ENCODE results near the gene SH3BP1.

DNA sequence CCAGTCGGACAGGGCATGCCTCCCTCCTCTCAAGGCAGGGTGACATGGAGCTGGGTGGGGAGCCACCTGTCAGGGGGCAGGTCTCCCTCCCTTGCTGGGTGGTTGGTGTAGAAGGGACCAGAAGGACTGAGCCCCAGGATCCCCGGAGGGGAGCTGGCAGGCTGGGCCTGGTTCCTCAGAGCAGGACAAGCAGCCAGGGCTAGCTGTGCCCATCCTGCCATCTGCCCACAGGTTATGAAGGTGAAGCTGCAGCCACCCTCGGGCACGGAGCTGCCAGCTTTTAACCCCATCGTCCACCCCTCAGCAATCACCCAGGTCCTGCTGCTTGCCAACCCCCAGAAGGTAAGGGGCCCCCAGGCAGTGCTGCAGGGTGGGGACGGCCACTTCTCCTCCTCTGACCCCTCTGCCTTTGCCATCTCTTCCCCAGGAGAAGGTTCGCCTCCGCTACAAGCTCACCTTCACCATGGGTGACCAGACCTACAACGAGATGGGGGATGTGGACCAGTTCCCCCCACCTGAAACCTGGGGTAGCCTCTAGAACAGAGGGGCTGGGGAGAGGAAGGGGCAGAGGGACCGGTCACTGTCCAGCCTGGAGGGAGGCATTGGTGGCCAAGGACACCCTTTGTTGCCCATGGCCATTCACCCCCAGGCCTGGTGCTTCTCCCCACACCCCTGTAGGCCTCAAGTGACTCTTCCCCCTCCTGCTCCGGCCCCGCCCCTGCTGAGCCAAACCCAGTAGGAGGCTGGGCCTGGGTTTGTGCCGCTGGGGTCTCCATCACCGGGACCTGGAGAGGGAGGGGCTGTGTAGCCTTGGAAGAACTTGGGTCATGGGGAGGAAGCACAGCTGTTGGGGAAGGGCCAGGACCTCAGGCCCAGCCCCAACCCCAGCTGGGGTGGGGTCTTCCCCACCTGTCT, 7.0 kb upstream of the SH3BP1 start:
- no peak for TF ChIP-seq EZH2 (IDR thresholded peaks at IDR 0.05; ENCODE audit: low read depth)
- TF ChIP-seq, protein P1, sequence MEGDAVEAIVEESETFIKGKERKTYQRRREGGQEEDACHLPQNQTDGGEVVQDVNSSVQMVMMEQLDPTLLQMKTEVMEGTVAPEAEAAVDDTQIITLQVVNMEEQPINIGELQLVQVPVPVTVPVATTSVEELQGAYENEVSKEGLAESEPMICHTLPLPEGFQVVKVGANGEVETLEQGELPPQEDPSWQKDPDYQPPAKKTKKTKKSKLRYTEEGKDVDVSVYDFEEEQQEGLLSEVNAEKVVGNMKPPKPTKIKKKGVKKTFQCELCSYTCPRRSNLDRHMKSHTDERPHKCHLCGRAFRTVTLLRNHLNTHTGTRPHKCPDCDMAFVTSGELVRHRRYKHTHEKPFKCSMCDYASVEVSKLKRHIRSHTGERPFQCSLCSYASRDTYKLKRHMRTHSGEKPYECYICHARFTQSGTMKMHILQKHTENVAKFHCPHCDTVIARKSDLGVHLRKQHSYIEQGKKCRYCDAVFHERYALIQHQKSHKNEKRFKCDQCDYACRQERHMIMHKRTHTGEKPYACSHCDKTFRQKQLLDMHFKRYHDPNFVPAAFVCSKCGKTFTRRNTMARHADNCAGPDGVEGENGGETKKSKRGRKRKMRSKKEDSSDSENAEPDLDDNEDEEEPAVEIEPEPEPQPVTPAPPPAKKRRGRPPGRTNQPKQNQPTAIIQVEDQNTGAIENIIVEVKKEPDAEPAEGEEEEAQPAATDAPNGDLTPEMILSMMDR (conservative IDR thresholded peaks at IDR 0.05) = no peak

All from PC-9 (cell line).